GM21737 (cell line): Measurements from ENCODE around the gene NSUN6.
"Not testable (repeated sequence)": the region's sequence is repeated elsewhere in the genome, so short reads cannot be mapped to it uniquely, and the experiment has no call there.

ENCODE experiments used
- ATAC-seq: cut with Tn5 transposase; IDR thresholded peaks from one replicate; pipeline ENCODE4 v1.9.1; 2021; ENCODE audit warnings: mild to moderate bottlenecking, moderate library complexity; ENCODE audit not compliant: unreplicated experiment

The NSUN6 gene

GRCh38 chr10:18611168-18611567, 40.2 kb downstream of the NSUN6 start:
- ATAC-seq: no peak

GRCh38 chr10:18610517-18610916, 40.9 kb downstream of the NSUN6 start:
- ATAC-seq: no peak

GRCh38 chr10:18608596-18608995, 42.8 kb downstream of the NSUN6 start:
- ATAC-seq: no peak

GRCh38 chr10:18607503-18608378, 43.6 kb downstream of the NSUN6 start:
- no peak for ATAC-seq

- ATAC-seq: no peak
Measured at GRCh38 chr10:18606051-18606695, 45.2 kb downstream of the NSUN6 start.

GRCh38 chr10:18601321-18601720, 50.1 kb downstream of the NSUN6 start:
- ATAC-seq: no peak

- ATAC-seq: no peak
Measured at GRCh38 chr10:18599392-18599791, 52.0 kb downstream of the NSUN6 start.

GRCh38 chr10:18594574-18595156, 56.7 kb downstream of the NSUN6 start:
- ATAC-seq: no peak

- not testable (repeated sequence) for ATAC-seq
Measured at GRCh38 chr10:18591141-18591540, 60.2 kb downstream of the NSUN6 start.

- ATAC-seq: not testable (repeated sequence)
Measured at GRCh38 chr10:18586637-18587036, 64.8 kb downstream of the NSUN6 start.

GRCh38 chr10:18583575-18584270, 67.7 kb downstream of the NSUN6 start:
- ATAC-seq: no peak

- ATAC-seq: no peak
Measured at GRCh38 chr10:18582803-18583202, 68.6 kb downstream of the NSUN6 start.

- ATAC-seq: no peak
Measured at GRCh38 chr10:18577823-18578685, 73.3 kb downstream of the NSUN6 start.

GRCh38 chr10:18576586-18576985, 74.8 kb downstream of the NSUN6 start:
- ATAC-seq: no peak

GRCh38 chr10:18572959-18573561, 78.3 kb downstream of the NSUN6 start:
- ATAC-seq: no peak

- no peak for ATAC-seq
Measured at GRCh38 chr10:18571780-18572179, 79.6 kb downstream of the NSUN6 start.

- no peak for ATAC-seq
Measured at GRCh38 chr10:18571076-18571475, 80.3 kb downstream of the NSUN6 start.

GRCh38 chr10:18570386-18570785, 81.0 kb downstream of the NSUN6 start:
- ATAC-seq: not testable (repeated sequence)

- no peak for ATAC-seq
Measured at GRCh38 chr10:18567343-18567856, 84.0 kb downstream of the NSUN6 start.

GRCh38 chr10:18566177-18566576, 85.2 kb downstream of the NSUN6 start:
- ATAC-seq: no peak
